ENCODE results near the gene TMEM72. TPM values are rescaled to one million over a fixed set of nuclear protein-coding genes. Genes with fewer than 3 reads are reported as not detected.
A peak's percentile ranks its signal among the peaks of the same experiment; 100 is the strongest.

The TMEM72 gene
- total RNA-seq, 3 donors from 2014 or later: not detected

- H3K4me1 Mint-ChIP-seq (ENCODE audit: low read depth): peaks cover 15% of the 10 kb centered on the region
- DNase-seq (peak; percentile 53), ATAC-seq (peak; percentile 96 to 98)
- no peaks in the 10 kb centered on the region for H3K9me3 Mint-ChIP-seq
- no peaks in the 10 kb centered on the region for H3K27me3 Mint-ChIP-seq (ENCODE audit: low read depth)
- peak overlapping the region; percentile 71 for H3K4me3 Mint-ChIP-seq
- no peaks in the 10 kb centered on the region for H3K36me3 Mint-ChIP-seq (ENCODE audit: insufficient read depth)
Observed at GRCh38 chr10:44974628-44975430, 63.7 kb downstream of the TMEM72 start.

GRCh38 chr10:44975431-44976331 lies 64.5 kb downstream of the TMEM72 start:
- H3K4me1 Mint-ChIP-seq (ENCODE audit: low read depth): peaks cover 15% of the 10 kb centered on the region
- no peak overlapping the region for H3K4me3 Mint-ChIP-seq
- no peaks in the 10 kb centered on the region for H3K36me3 Mint-ChIP-seq (ENCODE audit: insufficient read depth)
- ATAC-seq (no peak), DNase-seq (no peak)
- H3K27me3 Mint-ChIP-seq (ENCODE audit: low read depth): no peaks in the 10 kb centered on the region
- H3K9me3 Mint-ChIP-seq: no peaks in the 10 kb centered on the region

GRCh38 chr10:44976352-44977198 lies 65.4 kb downstream of the TMEM72 start:
- H3K27me3 Mint-ChIP-seq (ENCODE audit: low read depth): no peaks in the 10 kb centered on the region
- peaks cover 15% of the 10 kb centered on the region for H3K4me1 Mint-ChIP-seq (ENCODE audit: low read depth)
- ATAC-seq: no peak
- H3K4me3 Mint-ChIP-seq: no peak overlapping the region
- no peaks in the 10 kb centered on the region for H3K9me3 Mint-ChIP-seq
- no peak for DNase-seq
- no peaks in the 10 kb centered on the region for H3K36me3 Mint-ChIP-seq (ENCODE audit: insufficient read depth)

DNA sequence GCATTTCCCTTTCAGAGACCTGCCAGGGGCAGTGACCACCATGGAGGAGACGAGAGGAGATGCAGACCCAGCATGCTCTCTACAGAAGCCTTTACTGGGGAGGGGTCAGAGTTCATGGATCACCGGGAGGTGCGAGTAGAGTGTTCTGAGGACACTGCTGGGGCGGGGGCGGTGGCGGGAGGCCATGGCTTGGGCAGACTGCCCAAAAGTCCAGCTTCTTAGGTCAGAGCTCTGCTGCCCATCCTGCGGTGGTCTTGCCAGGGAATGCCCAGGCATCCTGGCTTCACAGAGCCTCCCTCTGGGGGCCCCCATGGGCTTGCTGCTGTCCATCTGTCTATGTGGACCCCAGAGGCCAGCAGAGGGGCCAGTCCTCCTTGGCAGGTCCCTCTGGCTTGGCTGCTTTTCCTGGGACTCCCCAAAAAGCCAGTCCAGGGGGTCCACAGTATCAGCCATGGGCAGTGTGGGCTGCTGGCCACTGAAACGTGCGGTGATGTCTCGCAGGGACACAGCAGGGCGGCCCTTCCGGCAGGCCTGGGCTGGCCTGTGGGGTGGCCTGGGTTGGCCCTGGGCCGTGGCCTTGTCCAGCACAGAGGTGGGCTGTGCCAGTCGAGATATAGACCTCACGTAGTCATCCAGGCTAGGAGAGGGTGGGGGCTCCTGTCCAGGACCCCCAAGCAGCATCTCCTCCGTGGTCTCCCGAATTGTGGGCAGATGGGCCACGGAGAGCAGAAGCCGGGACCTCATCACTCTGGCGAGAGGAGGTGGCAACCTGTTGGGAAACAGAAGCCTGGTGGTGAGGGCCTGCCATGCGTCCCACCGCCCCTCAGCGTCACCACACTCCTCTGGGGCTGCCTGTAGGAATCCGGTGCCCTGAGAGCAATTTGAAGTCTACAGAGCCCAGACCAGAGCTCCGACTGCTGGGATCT lies 66.4 kb downstream of the TMEM72 start:
- DNase-seq (no peak), ATAC-seq (no peak)
- Mint-ChIP-seq H3K4me1 (ENCODE audit: low read depth) (peaks cover 15% of the 10 kb centered on the region), H3K9me3 (no peaks in the 10 kb centered on the region), H3K27me3 (ENCODE audit: low read depth) (no peaks in the 10 kb centered on the region), H3K4me3 (no peak overlapping the region), H3K36me3 (ENCODE audit: insufficient read depth) (no peaks in the 10 kb centered on the region)

- DNase-seq: no peak
- no peak overlapping the region for H3K4me3 Mint-ChIP-seq
- H3K36me3 Mint-ChIP-seq (ENCODE audit: insufficient read depth): no peaks in the 10 kb centered on the region
- ATAC-seq: no peak
- no peaks in the 10 kb centered on the region for H3K27me3 Mint-ChIP-seq (ENCODE audit: low read depth)
- no peaks in the 10 kb centered on the region for H3K9me3 Mint-ChIP-seq
- peaks cover 15% of the 10 kb centered on the region for H3K4me1 Mint-ChIP-seq (ENCODE audit: low read depth)
Observed at GRCh38 chr10:44978213-44978569, 67.1 kb downstream of the TMEM72 start.

- peaks cover 12% of the 10 kb centered on the region for H3K4me1 Mint-ChIP-seq (ENCODE audit: low read depth)
- DNase-seq (no peak), ATAC-seq (no peak)
- H3K27me3 Mint-ChIP-seq (ENCODE audit: low read depth): no peaks in the 10 kb centered on the region
- H3K4me3 Mint-ChIP-seq: no peak within 1 kb of the TSS
- no peaks in the 10 kb centered on the region for H3K36me3 Mint-ChIP-seq (ENCODE audit: insufficient read depth)
- no peaks in the 10 kb centered on the region for H3K9me3 Mint-ChIP-seq
Observed at GRCh38 chr10:44978570-44979280, 67.6 kb downstream of the TMEM72 start, which contains the start of gene DEPP1. TSS of gene DEPP1 (minus strand) at chr10:44978809. CDS start at chr10:44978030, 779 bp downstream.

GRCh38 chr10:44979281-44980191 lies 68.4 kb downstream of the TMEM72 start:
- H3K4me3 Mint-ChIP-seq: no peak overlapping the region
- H3K9me3 Mint-ChIP-seq: no peaks in the 10 kb centered on the region
- DNase-seq (no peak), ATAC-seq (no peak)
- H3K36me3 Mint-ChIP-seq (ENCODE audit: insufficient read depth): no peaks in the 10 kb centered on the region
- H3K4me1 Mint-ChIP-seq (ENCODE audit: low read depth): peaks cover 7% of the 10 kb centered on the region
- no peaks in the 10 kb centered on the region for H3K27me3 Mint-ChIP-seq (ENCODE audit: low read depth)

- no peaks in the 10 kb centered on the region for H3K9me3 Mint-ChIP-seq
Observed at GRCh38 chr10:44980309-44981171, 69.4 kb downstream of the TMEM72 start.

DNA sequence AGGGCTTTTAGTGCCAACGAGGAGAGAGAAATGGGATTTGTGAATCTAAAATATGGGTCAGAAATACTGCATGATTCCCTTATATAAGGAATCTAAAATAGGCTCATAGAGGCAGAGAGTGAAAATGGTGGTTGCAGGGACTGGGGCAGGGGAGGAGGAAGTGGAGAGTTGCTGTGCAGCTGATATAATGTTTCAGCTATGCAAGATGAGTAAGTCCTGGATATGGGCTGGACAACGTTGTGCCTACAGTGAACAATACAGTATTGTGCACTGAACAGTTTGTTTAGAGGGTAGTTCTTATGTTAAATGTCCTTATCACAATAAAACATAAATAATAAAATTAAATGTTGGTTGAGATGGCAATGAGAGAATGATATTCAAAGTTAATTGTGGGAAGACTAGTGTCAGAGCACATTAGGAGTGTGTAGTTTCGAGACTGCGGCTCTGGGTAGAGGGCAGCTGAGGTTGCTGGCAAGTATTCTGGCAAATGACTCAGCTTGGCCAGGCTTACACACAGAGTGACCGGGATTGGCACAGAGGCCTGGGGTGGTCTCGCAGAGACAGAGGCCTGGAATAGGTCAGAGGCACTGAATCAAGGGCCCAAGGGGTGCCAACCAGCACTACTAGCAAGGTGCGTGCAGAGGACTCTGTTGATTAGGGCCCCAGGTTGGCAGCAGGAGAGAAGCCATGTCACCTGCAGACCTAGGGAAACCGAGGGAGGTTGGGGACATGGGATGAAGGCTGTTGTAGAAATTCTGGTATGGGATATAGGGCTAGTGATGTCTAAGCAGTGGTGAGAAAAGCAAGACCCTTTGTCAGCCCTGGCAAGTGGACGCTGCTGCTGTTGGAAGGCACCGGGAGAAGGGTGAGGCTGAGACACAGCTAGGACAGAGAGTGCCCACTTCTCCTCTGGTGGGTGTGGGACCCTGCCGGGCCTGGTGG lies 70.3 kb downstream of the TMEM72 start:
- ATAC-seq: no peak
- H3K36me3 Mint-ChIP-seq (ENCODE audit: insufficient read depth): no peaks in the 10 kb centered on the region
- no peak overlapping the region for H3K4me3 Mint-ChIP-seq
- H3K4me1 Mint-ChIP-seq (ENCODE audit: low read depth): peaks cover 2% of the 10 kb centered on the region
- H3K27me3 Mint-ChIP-seq (ENCODE audit: low read depth): no peaks in the 10 kb centered on the region
- no peak for DNase-seq
- H3K9me3 Mint-ChIP-seq: no peaks in the 10 kb centered on the region

More at GRCh38 chr10:44980309-44981171, 69.4 kb downstream of the TMEM72 start:
- Mint-ChIP-seq H3K4me3 (no peak overlapping the region), H3K36me3 (ENCODE audit: insufficient read depth) (no peaks in the 10 kb centered on the region), H3K27me3 (ENCODE audit: low read depth) (no peaks in the 10 kb centered on the region), H3K4me1 (ENCODE audit: low read depth) (peaks cover 4% of the 10 kb centered on the region)
- no peak for DNase-seq
- no peak for ATAC-seq

DNA sequence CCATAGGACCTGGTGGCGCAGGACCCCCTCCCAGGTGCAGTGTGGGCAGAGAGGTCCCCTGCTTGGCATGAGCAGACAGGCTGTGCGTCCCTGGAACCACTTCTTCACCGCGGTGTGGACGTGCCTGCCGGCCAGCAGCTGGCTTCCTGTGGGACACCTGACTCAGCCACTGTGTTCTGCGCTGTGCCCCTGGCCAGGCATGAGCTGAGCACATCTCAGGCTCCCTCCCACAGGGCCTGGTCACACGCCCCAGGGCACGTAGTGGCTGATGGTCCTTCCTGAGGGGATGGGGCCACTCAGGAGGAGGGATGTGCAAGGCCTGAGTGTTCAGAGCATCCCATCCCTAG lies 71.0 kb downstream of the TMEM72 start:
- DNase-seq (no peak), ATAC-seq (no peak)
- Mint-ChIP-seq H3K4me3 (no peak overlapping the region), H3K9me3 (no peaks in the 10 kb centered on the region), H3K4me1 (ENCODE audit: low read depth) (peaks cover 2% of the 10 kb centered on the region), H3K36me3 (ENCODE audit: insufficient read depth) (no peaks in the 10 kb centered on the region), H3K27me3 (ENCODE audit: low read depth) (no peaks in the 10 kb centered on the region)

DNA sequence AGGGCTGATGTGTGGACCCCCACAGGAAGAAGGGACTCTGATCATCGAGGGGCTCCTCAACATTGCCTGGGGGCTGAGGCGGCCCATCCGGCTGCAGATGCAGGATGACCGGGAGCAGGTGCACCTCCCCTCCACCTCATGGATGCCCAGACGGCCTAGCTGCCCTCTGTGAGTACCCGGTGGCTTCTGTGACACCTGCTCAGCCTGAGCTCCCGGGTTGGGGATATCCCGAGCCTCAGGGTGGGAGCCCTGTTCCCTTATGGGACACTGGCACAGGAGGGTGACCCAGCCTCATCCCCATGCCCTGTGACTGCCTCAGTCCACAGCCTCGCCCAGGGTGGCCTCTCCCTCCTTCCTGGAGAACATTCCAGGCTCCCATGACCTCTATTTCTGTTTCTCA lies 71.4 kb downstream of the TMEM72 start:
- Mint-ChIP-seq H3K27me3 (ENCODE audit: low read depth) (no peaks in the 10 kb centered on the region), H3K4me1 (ENCODE audit: low read depth) (peaks cover 2% of the 10 kb centered on the region)
- no peak for ATAC-seq

More for the DNA sequence above, 71.4 kb downstream of the TMEM72 start:
- Mint-ChIP-seq H3K9me3 (no peaks in the 10 kb centered on the region), H3K4me3 (no peak overlapping the region), H3K36me3 (ENCODE audit: insufficient read depth) (no peaks in the 10 kb centered on the region)
- no peak for DNase-seq

Data from activated T-cell treated with anti-CD3 and anti-CD28 coated beads, Interleukin-2, amount 50 U/mL, for 4 hours (primary cell).